ENCODE results near the gene TRABD. TPM values are rescaled to one million over a fixed set of nuclear protein-coding genes. Genes with fewer than 3 reads are reported as not detected.
"Not testable (repeated sequence)": the region's sequence is repeated elsewhere in the genome, so short reads cannot be mapped to it uniquely, and the experiment has no call there.

The TRABD gene
- total RNA-seq, 6 donors from 2014 or later, result 32.9 to 88.0 (median 56.3) TPM

GRCh38 chr22:50144005-50144614 is 41.6 kb upstream of the TRABD start:
- H3K27ac ChIP-seq, result no peak overlapping the region
- no peaks in the 10 kb centered on the region for H3K9me3 ChIP-seq
- H3K36me3 ChIP-seq, result no peaks in the 10 kb centered on the region
- TF ChIP-seq POLR2AphosphoS5 (IDR thresholded peaks at IDR 0.05) (no peak), POLR2A (IDR thresholded peaks at IDR 0.05) (no peak), EP300 (IDR thresholded peaks at IDR 0.05) (no peak), CTCF (IDR thresholded peaks at IDR 0.05) (no peak)
- no peak for DNase-seq
- H3K4me3 ChIP-seq, result no peak overlapping the region
- no peaks in the 10 kb centered on the region for H3K27me3 ChIP-seq
- peaks cover 0 to 15% (median 6%) of the 10 kb centered on the region in 4 donors for H3K4me1 ChIP-seq
- no peak for ATAC-seq (ENCODE audit: low FRiP score in 2 of 2)
- WGBS, 2 donors, result 75 to 79% methylated on average over 10 to 18 of the region's 18 CpGs

DNA sequence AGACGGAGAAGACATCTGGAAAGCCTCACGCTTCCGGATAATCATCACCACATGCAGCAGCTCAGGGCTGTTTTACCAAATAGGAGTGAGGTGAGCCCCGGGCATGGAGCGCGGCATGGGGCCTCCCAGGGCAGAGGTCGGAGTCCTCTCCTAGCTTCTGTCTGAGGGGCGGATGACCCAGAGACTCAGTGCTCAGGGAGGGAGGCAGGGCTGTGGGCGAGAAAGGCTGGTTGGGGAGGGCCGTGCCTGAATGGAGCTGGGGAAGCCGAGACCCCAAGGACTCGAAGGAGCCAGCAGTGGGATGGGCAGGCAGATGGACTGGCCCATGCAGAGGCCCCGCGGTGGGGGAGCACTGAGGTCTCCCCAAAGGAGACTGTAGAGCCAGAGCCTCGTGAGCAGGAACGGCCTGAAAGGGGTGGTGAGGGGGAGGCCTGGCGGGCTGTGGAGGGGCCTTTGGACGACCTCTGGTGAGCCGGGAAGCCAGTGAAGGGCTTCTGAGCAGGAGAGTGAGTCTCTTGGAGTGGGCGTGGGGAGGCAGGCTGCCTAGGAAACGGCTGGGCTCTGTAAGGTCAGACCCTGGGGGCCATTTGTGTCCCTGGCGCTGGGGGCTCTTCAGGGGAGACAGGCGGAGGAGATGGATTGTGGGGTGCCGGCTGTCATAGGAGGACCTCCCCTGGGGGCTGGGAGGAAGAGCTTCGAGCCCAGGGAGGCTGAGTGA is 39.8 kb upstream of the TRABD start:
- DNase-seq, result peak in 1 of 2 donors; percentile 57

GRCh38 chr22:50146439-50147238 is 39.1 kb upstream of the TRABD start:
- no peaks in the 10 kb centered on the region for H3K27me3 ChIP-seq
- H3K36me3 ChIP-seq, result no peaks in the 10 kb centered on the region

More for the DNA sequence above, 39.8 kb upstream of the TRABD start:
- 66 to 80% methylated on average over 25 of the region's 25 CpGs for WGBS, 2 donors
- TF ChIP-seq POLR2AphosphoS5 (IDR thresholded peaks at IDR 0.05), result no peak
- TF ChIP-seq POLR2A (IDR thresholded peaks at IDR 0.05), result no peak
- no peak for TF ChIP-seq CTCF (IDR thresholded peaks at IDR 0.05)
- no peak for TF ChIP-seq EP300 (IDR thresholded peaks at IDR 0.05)
- H3K4me3 ChIP-seq, result no peak overlapping the region
- no peaks in the 10 kb centered on the region for H3K9me3 ChIP-seq
- ATAC-seq (ENCODE audit: low FRiP score in 2 of 2), result no peak
- peaks cover 0 to 15% (median 6%) of the 10 kb centered on the region in 4 donors for H3K4me1 ChIP-seq
- no peak overlapping the region for H3K27ac ChIP-seq
- H3K27me3 ChIP-seq, result no peaks in the 10 kb centered on the region
- no peaks in the 10 kb centered on the region for H3K36me3 ChIP-seq

DNA sequence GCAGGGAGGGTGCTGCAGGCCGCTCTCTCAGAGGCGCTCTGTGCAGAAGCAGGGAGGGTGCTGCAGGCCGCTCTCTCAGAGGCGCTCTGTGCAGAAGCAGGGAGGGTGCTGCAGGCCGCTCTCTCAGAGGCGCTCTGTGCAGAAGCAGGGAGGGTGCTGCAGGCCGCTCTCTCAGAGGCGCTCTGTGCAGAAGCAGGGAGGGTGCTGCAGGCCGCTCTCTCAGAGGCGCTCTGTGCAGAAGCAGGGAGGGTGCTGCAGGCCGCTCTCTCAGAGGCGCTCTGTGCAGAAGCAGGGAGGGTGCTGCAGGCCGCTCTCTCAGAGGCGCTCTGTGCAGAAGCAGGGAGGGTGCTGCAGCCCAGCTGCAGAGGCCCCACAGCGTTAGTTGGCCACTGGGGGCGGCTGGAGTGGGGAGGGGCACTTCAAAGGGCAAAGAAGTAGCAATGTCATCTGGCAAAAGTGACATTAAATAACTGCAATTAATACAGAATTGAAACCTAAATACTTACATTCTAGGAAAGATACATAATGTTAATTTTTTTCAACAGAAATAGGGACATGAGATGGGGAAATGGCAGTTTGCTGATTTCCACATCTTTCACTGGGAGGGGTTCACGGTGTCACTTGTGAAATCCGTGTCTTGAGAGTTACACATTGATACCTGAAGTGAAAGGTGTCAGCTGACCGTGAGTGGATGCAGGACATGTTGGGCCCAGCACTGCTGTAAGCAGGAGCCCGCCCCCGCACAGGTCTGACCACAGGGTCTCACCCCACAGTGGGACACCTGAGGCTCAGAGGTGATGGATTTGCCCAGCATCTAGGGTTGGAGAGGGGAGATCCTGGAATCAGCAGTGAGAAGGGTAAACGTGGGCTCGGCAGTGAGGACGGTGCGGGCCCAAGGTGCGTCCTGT is 38.2 kb upstream of the TRABD start:
- not testable (repeated sequence) for H3K4me3 ChIP-seq; H3K27me3 ChIP-seq; H3K9me3 ChIP-seq; ATAC-seq (ENCODE audit: low FRiP score in 2 of 2); H3K36me3 ChIP-seq; H3K27ac ChIP-seq; H3K4me1 ChIP-seq
- 71% methylated on average over 9 to 16 of the region's 26 CpGs for WGBS, 2 donors
- peak in 1 of 2 donors; percentile 49 for DNase-seq

More at GRCh38 chr22:50146439-50147238, 39.1 kb upstream of the TRABD start:
- ATAC-seq (ENCODE audit: low FRiP score in 2 of 2) (peak; percentile 53 to 75), DNase-seq (peak; percentile 49 to 67)
- no peaks in the 10 kb centered on the region for H3K9me3 ChIP-seq
- H3K4me1 ChIP-seq, result peaks cover 0 to 10% (median 6%) of the 10 kb centered on the region in 4 donors
- H3K4me3 ChIP-seq, result no peak overlapping the region
- no peak overlapping the region for H3K27ac ChIP-seq
- TF ChIP-seq POLR2A (IDR thresholded peaks at IDR 0.05) (no peak), CTCF (IDR thresholded peaks at IDR 0.05) (peak in 5 of 6 experiments; percentile 38 to 68 (median 61)), POLR2AphosphoS5 (IDR thresholded peaks at IDR 0.05) (no peak), EP300 (IDR thresholded peaks at IDR 0.05) (no peak)
- WGBS, 2 donors, result 46 to 50% methylated on average over 20 to 26 of the region's 27 CpGs
